K562 (cell line): ENCODE measurements around the gene MYO1D. TPM values are rescaled to one million over a fixed set of nuclear protein-coding genes. Genes with fewer than 3 reads are reported as not detected.
A peak's percentile ranks its signal among the peaks of the same experiment; 100 is the strongest.

Experiments used
- ATAC-seq: fragments of 200-7000 bp; cut with Tn5 transposase; 3 replicates; pipeline ENCODE4 v1.9.1; 2020; ENCODE audit warnings: moderate library complexity
- BruUV-seq: library from RNA; stranded (reverse); fragments of 400-500 nt; replicated peaks from 2 replicates; lab custom pipeline; 2021; lab: Mats Ljungman, UMichigan
- CTCF ChIA-PET: fragments of 300-600 bp; formaldehyde crosslinking; extraction: SDS; loops from one replicate; lab custom pipeline; 2021; ENCODE audit warnings: low intra/inter-chr PET ratio; lab: Yijun Ruan, JAX
- POLR2A ChIA-PET: fragments of 300-600, 350-650 bp; sonication (Branson Sonifier 250); formaldehyde crosslinking; extraction: SDS; loops from one replicate; lab custom pipeline; 2021; ENCODE audit warnings: antibody characterized with exemption, inconsistent platforms; lab: Yijun Ruan, JAX
- DNase-seq, 4 experiments: peaks; one replicate each; pipeline versions ENCODE4 v3.0.0 to v3.0.0-alpha.2; 2011 to 2018; ENCODE audit warnings: low spot score in 3 of 4, mixed read lengths in 3 of 4; ENCODE audit errors: extremely low read depth in 1 of 4
- FAIRE-seq: peaks from 2 replicates; lab custom pipeline; 2011; peaks lifted over from hg19 to GRCh38; lab: Jason Lieb, UNC
- H2AFZ ChIP-seq: 2 replicates; pipeline ENCODE4 v1.6.0; 2011; ENCODE audit warnings: low read depth, low read length, control low read depth, inconsistent platforms
- H3K27ac ChIP-seq: fragments of 200-600 bp; 3 replicates; pipeline ENCODE4 v1.8.0; 2011; ENCODE audit warnings: low read depth, mild to moderate bottlenecking, control low read depth, inconsistent platforms, low read length, moderate library complexity, mixed read lengths; ENCODE audit errors: extremely low read depth
- H3K27me3 ChIP-seq, 2 experiments: fragments of 300-600 bp in 1 of 2; 2 replicates in 1 of 2; 3 replicates in 1 of 2; pipeline versions ENCODE4 v1.6.0 to v1.8.0; 2011; ENCODE audit warnings: inconsistent platforms in 2 of 2, low read length in 2 of 2, mild to moderate bottlenecking in 1 of 2, mixed read lengths in 1 of 2, moderate library complexity in 1 of 2; ENCODE audit not compliant: control insufficient read depth in 2 of 2, insufficient read depth in 2 of 2
- H3K36me3 ChIP-seq: fragments of 300-600 bp; 3 replicates; pipeline ENCODE4 v1.8.0; 2011; ENCODE audit warnings: mild to moderate bottlenecking, low read length, inconsistent platforms; ENCODE audit not compliant: control insufficient read depth, insufficient read depth
- H3K4me1 ChIP-seq, 2 experiments: fragments of 200-600 bp in 1 of 2; replicated peaks in 1 of 2; 2 replicates in 1 of 2; 3 replicates in 1 of 2; pipeline versions ENCODE4 v1.5.1 to v1.8.0; 2011; ENCODE audit warnings: inconsistent platforms in 2 of 2, low read length in 2 of 2, mild to moderate bottlenecking in 1 of 2, mixed read lengths in 1 of 2, moderate library complexity in 1 of 2; ENCODE audit not compliant: control insufficient read depth in 2 of 2, insufficient read depth in 2 of 2
- H3K4me2 ChIP-seq: 2 replicates; pipeline ENCODE4 v1.6.1; 2011; ENCODE audit warnings: low read length, control low read depth, inconsistent platforms, mixed read lengths; ENCODE audit not compliant: insufficient read depth
- H3K4me3 ChIP-seq: fragments of 200-600 bp; sonication (generic), shearing (Covaris generic); 2 replicates; pipeline ENCODE4 v1.5.1; 2016; ENCODE audit warnings: control low read depth, inconsistent platforms
- H3K79me2 ChIP-seq: fragments of 200-600 bp; 3 replicates; pipeline ENCODE4 v1.8.0; 2011; ENCODE audit warnings: low read length, inconsistent platforms; ENCODE audit not compliant: control insufficient read depth, insufficient read depth
- H3K9ac ChIP-seq, 2 experiments: 2 replicates each; pipeline versions ENCODE4 v1.6.0 to v1.6.1; 2011; ENCODE audit warnings: low read depth in 2 of 2, low read length in 2 of 2, control low read depth in 1 of 2, inconsistent platforms in 1 of 2, mild to moderate bottlenecking in 1 of 2, mixed read lengths in 1 of 2; ENCODE audit not compliant: insufficient read depth in 1 of 2
- H3K9me1 ChIP-seq: one replicate; pipeline ENCODE4 v1.6.0; 2011; ENCODE audit warnings: inconsistent platforms, mild to moderate bottlenecking, low read length, moderate library complexity; ENCODE audit not compliant: control insufficient read depth, insufficient read depth
- H3K9me3 ChIP-seq: replicated peaks from 2 replicates; pipeline ENCODE4 v1.5.1; 2011; ENCODE audit warnings: low read depth, low read length, inconsistent platforms; ENCODE audit not compliant: control insufficient read depth, insufficient read depth
- H4K20me1 ChIP-seq: replicated peaks from 2 replicates; pipeline ENCODE4 v1.6.1; 2011; ENCODE audit warnings: low read length, inconsistent platforms, mixed read lengths; ENCODE audit not compliant: control insufficient read depth, insufficient read depth
- BRF2 ChIP-seq: IDR thresholded peaks from 3 replicates; pipeline ENCODE4 v1.6.1; 2011; ENCODE audit warnings: borderline replicate concordance, mild to moderate bottlenecking; ENCODE audit not compliant: insufficient read length, insufficient read depth
- CAMTA2 ChIP-seq: fragments of 250-450 bp; sonication (Bioruptor Pico); conservative IDR thresholded peaks from 2 replicates; pipeline ENCODE4 v1.5.1; 2022
- CBFA2T2 ChIP-seq: fragments of 450-650 bp; conservative IDR thresholded peaks from 2 replicates; pipeline ENCODE4 v1.6.1; 2017; ENCODE audit warnings: mild to moderate bottlenecking
- EP300 ChIP-seq: IDR thresholded peaks from 2 replicates; pipeline ENCODE4 v1.6.1; 2012; ENCODE audit warnings: low read length, improper control_type of control experiment
- ERF ChIP-seq: fragments of 450-650 bp; formaldehyde crosslinking; IDR thresholded peaks from 2 replicates; pipeline ENCODE4 v1.4.0; 2020; ENCODE audit warnings: mild to moderate bottlenecking, mixed read lengths
- MTF1 ChIP-seq: fragments of 250-450 bp; sonication (Bioruptor Pico); IDR thresholded peaks from 2 replicates; pipeline ENCODE4 v1.9.0; 2021; ENCODE audit warnings: moderate library complexity, mild to moderate bottlenecking, inconsistent platforms, borderline replicate concordance
- RREB1 ChIP-seq: fragments of 250-450 bp; sonication (Bioruptor Pico); IDR thresholded peaks from 2 replicates; pipeline ENCODE4 v1.4.0; 2020
- TAF7 ChIP-seq: fragments of 450-650 bp; IDR thresholded peaks from 2 replicates; pipeline ENCODE4 v1.6.1; 2016; ENCODE audit warnings: missing genetic modification characterization, missing compliant biosample characterization
- TEAD4 ChIP-seq, 2 experiments: sonication (generic) in 1 of 2; formaldehyde crosslinking in 1 of 2; IDR thresholded peaks; 2 replicates each; pipeline versions ENCODE4 v1.6.1 to v1.8.0; 2012 to 2022; ENCODE audit warnings: borderline replicate concordance in 1 of 2, inconsistent platforms in 1 of 2, low read length in 1 of 2, mild to moderate bottlenecking in 1 of 2, missing genetic modification reagents in 1 of 2
- WGBS: fragments of 100-300 bp; shearing (Covaris generic); methylation state at CpG from one replicate; pipeline ENCODE4 v1.1.6; 2016; ENCODE audit warnings: low coverage, mixed read lengths; ENCODE audit not compliant: insufficient coverage; ENCODE audit errors: missing lambda C conversion rate; 5-methylcytosine and 5-hydroxymethylcytosine counted together
- in situ Hi-C: fragments of 300-500 bp; cut with MboI; formaldehyde crosslinking; loops from 4 replicates; pipeline ENCODE4 v1.15.0; 2018; ENCODE audit warnings: inconsistent platforms, mixed read lengths
- intact Hi-C: fragments of 100-400 bp; cut with micrococcal nuclease; formaldehyde crosslinking; loops from 2 replicates; pipeline ENCODE4 v1.14.2; 2022
- polyA plus RNA-seq, 8 experiments: library from polyadenylated mRNA; depleted of rRNA in 4 of 8; stranded (reverse) in 5 of 8; unstranded in 3 of 8; fragments of >200 nt; fragmentation: Nextera tagmentation in 2 of 8; fragmentation: Illumina TruSeq in 1 of 8; extraction: Ambion mirVana in 2 of 8; extraction: Trizol in 1 of 8; gene quantifications; 2 replicates each; pipeline versions ENCODE4 v1.2.1 to v1.2.3, GENCODE V29; 2011 to 2014; ENCODE audit warnings: inconsistent platforms in 1 of 8, missing spikeins in 1 of 8
- total RNA-seq, 7 experiments: library from RNA; depleted of rRNA in 6 of 7; stranded (reverse); fragments of >200 nt in 6 of 7; fragmentation: Illumina TruSeq in 2 of 7; extraction: Trizol in 2 of 7; gene quantifications; 2 replicates each; pipeline versions ENCODE4 v1.2.1 to v1.2.3, GENCODE V29; 2011 to 2021; ENCODE audit warnings: low replicate concordance in 1 of 7

Gene MYO1D
- total and polyA plus RNA-seq, 9 of the 15 experiments (the other 6 are each of a cell fraction or from before 2014, with no cell fraction given): 2.1 to 71.2 (median 45.4) TPM

GRCh38 chr17:32541640-32542039, 335.3 kb downstream of the MYO1D start (continued):
- TF ChIP-seq BRF2: no peak
- TF ChIP-seq ERF (CRISPR knock-in tag): no peak

GRCh38 chr17:32536736-32537643, 339.9 kb downstream of the MYO1D start:
- H2AFZ ChIP-seq: no peak overlapping the region
- CTCF ChIA-PET: no interaction called here
- in situ Hi-C loops: no loop called here
- H3K9ac ChIP-seq: no peak overlapping the region
- ATAC-seq: no peak
- no peak overlapping the region for H3K27ac ChIP-seq
- H3K4me3 ChIP-seq: no peak overlapping the region
- peak; percentile 72 for FAIRE-seq
- H3K9me3 ChIP-seq: no peaks in the 10 kb centered on the region
- intact Hi-C loops: no loop called here
- POLR2A ChIA-PET: interaction anchor here (0.5 kb wide), 1 partner anchor 175 kb away, joined by 3 read pairs; no protein-coding TSS in a partner anchor
- 0 out of 3 replicates have a peak, but pooled peaks cover 2% of the 10 kb centered on the region for H3K36me3 ChIP-seq
- WGBS: 32% methylated on average over 8 of the region's 8 CpGs
- no peaks in the 10 kb centered on the region for H3K27me3 ChIP-seq
- no peaks in the 10 kb centered on the region for H4K20me1 ChIP-seq
- DNase-seq: peak in 1 of 4 experiments; percentile 44
- H3K9me1 ChIP-seq: no peaks in the 10 kb centered on the region
- H3K4me2 ChIP-seq: no peak overlapping the region; the same call in 1 of the 2 replicates
- peaks cover 0 to 13% of the 10 kb centered on the region in 2 experiments; a peak in 2 of 5 replicates for H3K4me1 ChIP-seq
- no peaks in the 10 kb centered on the region for H3K79me2 ChIP-seq
- no TSS peak for BruUV-seq
- no peak for TF ChIP-seq TAF7 (tag)
- peak; percentile 38; the same call in 1 of the 2 replicates for TF ChIP-seq TEAD4 (IDR thresholded peaks at IDR 0.05; ENCODE audit: low read length)
- no peak for TF ChIP-seq TEAD4 (CRISPR knock-in tag; IDR thresholded peaks at IDR 0.05; ENCODE audit: borderline replicate concordance)
- TF ChIP-seq CAMTA2: no peak
- TF ChIP-seq MTF1 (CRISPR knock-in tag): no peak
- TF ChIP-seq CBFA2T2: peak; percentile 70
- TF ChIP-seq RREB1 (CRISPR knock-in tag): no peak
- peak; percentile 16; the same call in 1 of the 2 replicates for TF ChIP-seq EP300
